Activated naive CD4-positive, alpha-beta T cell treated with anti-CD3 and anti-CD28 coated beads, Interleukin-2, amount 10 ng/mL, durations not matched to agents 7 days and 5 days (primary cell): ENCODE results near the gene EFCAB11.

Experiments used
- CTCF ChIA-PET: fragments of 350-600 bp; sonication (Branson Sonifier 250); formaldehyde crosslinking; loops from one replicate; lab custom pipeline; 2021; ENCODE audit warnings: antibody characterized with exemption; lab: Charles Lee
- DNase-seq: peaks from one replicate; pipeline ENCODE4 v3.0.0-alpha.2; 2020
- H3K27ac Mint-ChIP-seq: one replicate; pipeline ENCODE4 v1.8.0; 2021; ENCODE audit warnings: mild to moderate bottlenecking, moderate library complexity, mixed read lengths
- H3K27me3 Mint-ChIP-seq: one replicate; pipeline ENCODE4 v1.8.0; 2021; ENCODE audit warnings: mild to moderate bottlenecking, mixed read lengths
- H3K36me3 Mint-ChIP-seq: one replicate; pipeline ENCODE4 v1.8.0; 2021; ENCODE audit warnings: mixed read lengths
- H3K4me1 Mint-ChIP-seq: one replicate; pipeline ENCODE4 v1.8.0; 2021; ENCODE audit warnings: mixed read lengths
- H3K4me3 Mint-ChIP-seq: one replicate; pipeline ENCODE4 v1.8.0; 2021; ENCODE audit warnings: mild to moderate bottlenecking, moderate library complexity, mixed read lengths
- H3K9me3 Mint-ChIP-seq: one replicate; pipeline ENCODE4 v1.8.0; 2021; ENCODE audit warnings: mixed read lengths

EFCAB11 gene

DNA sequence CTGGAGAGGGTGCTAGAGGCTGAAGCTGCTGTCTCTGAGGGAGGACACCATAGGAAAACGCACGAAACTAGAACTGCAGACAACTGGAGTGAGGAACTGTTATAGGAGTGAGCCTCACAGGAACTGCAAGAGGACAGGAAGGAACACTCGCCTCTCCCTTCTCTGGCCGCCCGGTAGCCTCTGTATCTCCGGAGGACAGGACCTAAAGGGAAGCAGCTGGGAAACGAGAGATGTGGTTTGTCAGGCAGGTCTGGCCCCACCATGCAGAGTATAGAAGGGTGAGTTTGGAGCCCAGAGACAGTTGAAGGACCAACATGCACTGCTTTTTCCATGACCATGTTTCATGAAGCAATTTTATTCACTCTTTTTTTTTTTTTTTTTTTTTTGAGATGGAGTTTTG lies 127.3 kb downstream of the EFCAB11 start:
- peaks cover 11% of the 10 kb centered on the region for H3K9me3 Mint-ChIP-seq
- CTCF ChIA-PET: no interaction called here
- no peaks in the 10 kb centered on the region for H3K4me1 Mint-ChIP-seq
- H3K27ac Mint-ChIP-seq: no peak overlapping the region
- peaks cover 14% of the 10 kb centered on the region for H3K27me3 Mint-ChIP-seq
- H3K4me3 Mint-ChIP-seq: no peak overlapping the region
- no peaks in the 10 kb centered on the region for H3K36me3 Mint-ChIP-seq
- no peak for DNase-seq

DNA sequence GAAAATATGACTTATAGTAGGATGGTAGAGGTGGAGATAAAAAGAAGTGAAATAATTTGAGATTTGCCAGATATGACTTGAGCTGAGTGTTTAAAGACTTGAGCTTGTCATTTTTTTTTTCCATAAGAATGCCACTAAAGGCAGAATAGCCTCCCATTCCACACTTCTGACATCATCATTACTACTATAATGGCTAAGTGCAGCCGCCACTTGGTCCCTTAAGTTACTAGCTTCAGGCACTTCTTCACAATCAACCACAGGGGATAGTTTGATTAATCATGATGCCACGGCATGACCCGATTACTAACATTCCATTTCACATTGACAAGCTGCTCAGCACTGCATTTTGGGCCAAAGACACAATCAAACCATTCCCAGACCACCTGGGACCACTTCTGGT lies 127.9 kb downstream of the EFCAB11 start:
- H3K9me3 Mint-ChIP-seq: peaks cover 11% of the 10 kb centered on the region
- no peak overlapping the region for H3K4me3 Mint-ChIP-seq
- H3K36me3 Mint-ChIP-seq: no peaks in the 10 kb centered on the region
- H3K27ac Mint-ChIP-seq: no peak overlapping the region
- H3K27me3 Mint-ChIP-seq: peaks cover 10% of the 10 kb centered on the region
- no peaks in the 10 kb centered on the region for H3K4me1 Mint-ChIP-seq
- DNase-seq: no peak
- CTCF ChIA-PET: no interaction called here

DNA sequence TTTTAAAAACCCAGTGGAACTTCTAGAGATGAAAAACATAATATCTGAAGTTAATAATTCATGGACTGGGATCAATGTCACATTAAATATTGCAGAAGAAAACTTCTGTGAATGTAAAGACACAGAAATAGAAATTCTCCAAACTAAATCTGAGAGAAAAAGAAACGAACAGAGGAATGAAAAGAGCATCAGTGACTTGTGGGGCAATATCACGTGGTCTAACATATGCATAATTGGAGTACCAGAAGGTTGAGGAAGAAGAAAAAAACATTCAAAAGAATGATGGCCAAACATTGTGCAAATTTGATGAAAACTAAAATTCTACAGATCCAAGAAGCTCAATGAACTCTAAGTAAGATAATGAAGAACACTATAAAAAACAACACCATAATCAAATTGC lies 130.8 kb downstream of the EFCAB11 start:
- DNase-seq: no peak
- CTCF ChIA-PET: no interaction called here
- Mint-ChIP-seq H3K4me3 (no peak overlapping the region), H3K36me3 (no peaks in the 10 kb centered on the region), H3K9me3 (peaks cover 11% of the 10 kb centered on the region), H3K27me3 (peaks cover 9% of the 10 kb centered on the region), H3K27ac (no peak overlapping the region), H3K4me1 (no peaks in the 10 kb centered on the region)

DNA sequence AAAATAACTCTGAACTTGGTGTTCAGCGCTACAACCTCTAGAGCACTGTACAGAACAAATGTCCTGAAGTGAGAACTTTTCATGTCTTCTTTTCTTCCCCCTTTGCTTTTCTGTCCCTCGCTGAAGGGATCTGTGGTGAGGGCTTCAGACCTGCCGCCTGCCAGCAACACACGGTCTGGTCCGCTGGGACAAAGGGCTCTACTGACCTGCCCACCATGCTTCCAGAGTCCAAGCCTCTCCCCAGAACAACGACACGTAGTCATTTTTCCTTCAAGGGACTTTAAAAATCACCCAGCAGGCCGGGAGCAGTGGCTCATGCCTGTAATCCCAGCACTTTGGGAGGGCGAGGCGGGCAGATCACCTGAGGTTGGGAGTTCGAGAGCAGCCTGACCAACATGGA lies 140.4 kb downstream of the EFCAB11 start:
- CTCF ChIA-PET: no interaction called here
- peaks cover 17% of the 10 kb centered on the region for H3K27me3 Mint-ChIP-seq
- H3K4me3 Mint-ChIP-seq: no peak overlapping the region
- no peaks in the 10 kb centered on the region for H3K4me1 Mint-ChIP-seq
- no peaks in the 10 kb centered on the region for H3K9me3 Mint-ChIP-seq
- DNase-seq: no peak
- H3K36me3 Mint-ChIP-seq: no peaks in the 10 kb centered on the region
- no peak overlapping the region for H3K27ac Mint-ChIP-seq

DNA sequence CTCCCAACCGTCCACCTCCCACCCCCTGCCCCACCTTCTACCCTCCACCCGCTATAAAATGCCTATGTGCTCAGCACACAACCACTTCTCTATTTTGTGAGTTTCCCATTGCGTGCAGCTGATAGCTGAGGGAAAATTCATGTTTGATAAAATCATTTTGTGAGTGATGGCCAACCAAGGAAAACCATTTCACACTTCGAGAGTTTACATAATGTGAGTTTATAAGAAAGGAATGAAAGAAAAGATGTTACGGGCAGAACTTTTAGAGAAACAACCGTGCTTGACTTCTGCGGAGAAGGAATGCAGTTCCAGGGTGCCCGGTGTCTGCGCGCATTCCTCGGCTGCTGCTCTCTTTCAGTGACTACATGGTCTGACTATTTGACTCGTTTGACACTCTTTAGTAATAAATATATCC lies 140.9 kb downstream of the EFCAB11 start:
- no peak for DNase-seq
- H3K27ac Mint-ChIP-seq: no peak overlapping the region

DNA sequence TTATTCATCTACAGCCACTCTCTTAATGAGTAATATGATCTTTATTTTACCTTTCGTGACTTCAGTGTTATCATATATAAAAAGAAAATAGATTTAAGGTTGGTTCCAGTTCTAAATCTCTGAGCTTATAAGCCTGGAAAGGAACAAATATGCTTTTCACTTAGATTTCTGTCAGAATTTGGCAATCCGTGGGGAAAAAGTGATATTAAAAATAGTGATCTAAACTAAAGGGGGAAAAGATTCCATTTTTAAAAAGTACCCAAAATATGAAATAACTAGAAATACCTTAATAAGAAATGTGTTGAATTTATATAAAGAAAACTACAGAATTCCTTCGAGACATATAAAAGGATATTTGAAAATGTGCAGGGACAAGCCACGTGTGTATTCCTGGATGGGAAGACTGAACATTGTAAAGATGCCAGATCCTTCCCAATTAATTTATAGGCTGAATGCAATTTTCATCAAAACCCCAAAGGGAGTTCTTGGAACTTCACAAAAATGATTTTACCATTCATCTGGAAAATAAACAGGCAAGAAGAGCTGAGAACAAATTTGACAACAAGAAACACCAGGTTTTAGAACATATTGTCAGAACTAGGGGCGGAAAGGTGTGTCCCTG lies 142.5 kb downstream of the EFCAB11 start:
- no peaks in the 10 kb centered on the region for H3K9me3 Mint-ChIP-seq
- DNase-seq: no peak
- CTCF ChIA-PET: no interaction called here
- H3K27ac Mint-ChIP-seq: no peak overlapping the region
- H3K4me3 Mint-ChIP-seq: no peak overlapping the region
- no peaks in the 10 kb centered on the region for H3K4me1 Mint-ChIP-seq
- peaks cover 17% of the 10 kb centered on the region for H3K27me3 Mint-ChIP-seq
- H3K36me3 Mint-ChIP-seq: no peaks in the 10 kb centered on the region

More for the DNA sequence above, 140.9 kb downstream of the EFCAB11 start:
- Mint-ChIP-seq H3K9me3 (no peaks in the 10 kb centered on the region), H3K36me3 (no peaks in the 10 kb centered on the region), H3K4me3 (no peak overlapping the region), H3K4me1 (no peaks in the 10 kb centered on the region), H3K27me3 (peaks cover 17% of the 10 kb centered on the region)
- CTCF ChIA-PET: no interaction called here

DNA sequence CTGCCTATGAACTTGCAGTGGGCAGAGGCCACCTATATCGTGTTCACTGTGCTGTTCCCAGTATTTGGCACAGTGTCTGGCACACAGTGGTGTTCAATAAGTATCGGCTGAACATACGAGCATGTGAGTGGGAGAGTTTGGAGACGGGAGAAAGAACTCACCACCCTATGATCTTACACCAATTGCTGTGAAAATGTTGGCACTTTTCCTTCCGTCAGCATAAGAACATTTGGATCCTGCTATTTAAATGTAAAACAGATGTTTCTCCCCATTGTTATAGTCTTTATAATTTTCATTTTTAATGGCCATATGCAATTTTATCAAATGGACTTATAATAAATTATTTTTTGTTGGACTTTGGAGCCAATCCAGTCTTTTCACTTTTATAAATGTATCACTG lies 144.4 kb downstream of the EFCAB11 start:
- DNase-seq: no peak
- CTCF ChIA-PET: interaction anchor here (0.8 kb wide), 1 partner anchor 43 kb away, joined by 5 read pairs; no protein-coding TSS in a partner anchor
- peaks cover 18% of the 10 kb centered on the region for H3K27me3 Mint-ChIP-seq
- no peak overlapping the region for H3K27ac Mint-ChIP-seq
- no peaks in the 10 kb centered on the region for H3K4me1 Mint-ChIP-seq
- H3K36me3 Mint-ChIP-seq: no peaks in the 10 kb centered on the region
- no peak overlapping the region for H3K4me3 Mint-ChIP-seq
- no peaks in the 10 kb centered on the region for H3K9me3 Mint-ChIP-seq

DNA sequence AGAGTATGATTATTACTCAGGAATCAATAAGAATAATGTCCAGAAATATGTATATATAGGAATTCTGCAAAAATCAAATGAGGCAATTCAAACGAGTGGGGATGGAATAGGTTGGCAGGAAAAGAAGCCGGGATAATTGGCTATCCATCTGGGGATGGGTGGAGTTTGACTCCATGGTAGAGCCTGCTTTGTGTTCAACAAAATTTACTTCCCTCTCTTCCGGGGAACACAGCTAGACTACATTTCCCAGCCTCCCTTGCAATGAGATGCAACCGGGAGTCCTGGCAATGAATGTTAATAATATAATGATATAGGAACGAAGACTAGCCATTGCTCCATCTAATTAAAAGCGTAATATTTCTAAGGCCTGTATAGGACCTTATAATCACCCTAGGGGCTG lies 146.6 kb downstream of the EFCAB11 start:
- no peak overlapping the region for H3K4me3 Mint-ChIP-seq
- H3K36me3 Mint-ChIP-seq: no peaks in the 10 kb centered on the region
- CTCF ChIA-PET: no interaction called here
- DNase-seq: no peak
- no peak overlapping the region for H3K27ac Mint-ChIP-seq
- peaks cover 8% of the 10 kb centered on the region for H3K27me3 Mint-ChIP-seq
- no peaks in the 10 kb centered on the region for H3K9me3 Mint-ChIP-seq
- no peaks in the 10 kb centered on the region for H3K4me1 Mint-ChIP-seq

DNA sequence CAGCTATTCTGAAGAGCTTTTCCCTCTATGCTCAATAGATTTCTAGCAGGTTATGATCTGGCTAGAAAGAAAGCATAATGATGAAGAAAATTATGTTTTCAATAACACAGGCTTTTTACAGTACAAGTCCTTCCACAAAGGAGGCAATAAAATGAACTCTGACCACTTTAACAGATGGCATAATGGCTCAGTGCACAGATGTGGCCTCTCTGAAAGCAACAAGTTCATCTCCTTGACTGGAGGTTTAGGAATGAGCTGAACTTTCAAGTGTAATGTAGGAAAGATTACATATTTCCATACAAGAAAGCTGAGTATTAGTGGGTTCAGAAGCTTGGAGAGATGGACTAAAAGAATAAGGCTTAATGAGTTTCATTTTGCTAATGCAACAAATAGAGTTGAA lies 147.4 kb downstream of the EFCAB11 start:
- H3K4me1 Mint-ChIP-seq: no peaks in the 10 kb centered on the region
- no peaks in the 10 kb centered on the region for H3K36me3 Mint-ChIP-seq
- H3K27me3 Mint-ChIP-seq: peaks cover 8% of the 10 kb centered on the region
- no peak overlapping the region for H3K27ac Mint-ChIP-seq
- no peak overlapping the region for H3K4me3 Mint-ChIP-seq
- DNase-seq: no peak
- CTCF ChIA-PET: no interaction called here
- no peaks in the 10 kb centered on the region for H3K9me3 Mint-ChIP-seq

DNA sequence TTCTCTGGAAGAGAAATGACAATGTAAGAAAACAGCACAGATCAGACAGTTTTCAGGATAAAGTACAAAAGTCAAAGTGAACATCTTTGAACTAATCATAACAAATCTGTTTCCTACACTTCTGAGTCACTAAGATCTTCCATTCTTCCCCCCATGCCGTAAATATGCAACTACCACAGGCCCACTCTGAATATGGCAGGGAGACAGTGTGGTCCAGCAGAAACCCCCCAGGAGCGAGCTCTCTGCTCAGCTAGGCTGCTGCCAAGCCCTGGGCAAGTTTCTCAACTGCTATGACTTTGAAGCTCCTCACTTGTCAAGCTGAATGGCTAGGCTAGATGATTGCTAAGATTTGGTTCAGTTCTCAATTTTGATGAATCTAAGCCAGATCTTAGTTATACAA lies 148.1 kb downstream of the EFCAB11 start:
- Mint-ChIP-seq H3K4me1 (no peaks in the 10 kb centered on the region), H3K27ac (no peak overlapping the region), H3K9me3 (no peaks in the 10 kb centered on the region), H3K36me3 (no peaks in the 10 kb centered on the region), H3K4me3 (no peak overlapping the region), H3K27me3 (peaks cover 8% of the 10 kb centered on the region)
- CTCF ChIA-PET: no interaction called here
- DNase-seq: no peak

DNA sequence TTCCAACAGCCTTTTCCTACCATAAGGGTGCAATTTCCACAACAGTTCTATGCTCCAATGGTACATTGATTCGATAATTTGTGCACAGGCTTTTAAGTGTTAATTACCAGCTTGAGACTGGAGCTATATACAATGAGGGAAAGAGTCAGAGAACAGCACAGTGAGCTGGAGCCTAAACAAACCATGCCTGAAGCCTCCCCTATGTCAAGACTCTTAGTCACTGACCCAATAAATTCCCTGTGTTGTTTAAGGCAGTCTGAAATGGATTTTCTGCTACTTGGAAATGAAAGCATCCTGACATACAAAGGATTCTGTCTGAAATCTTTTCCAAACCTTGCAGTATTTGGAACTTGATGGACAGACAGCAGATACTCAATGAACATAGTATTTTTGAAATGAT lies 149.0 kb downstream of the EFCAB11 start:
- Mint-ChIP-seq H3K9me3 (no peaks in the 10 kb centered on the region), H3K36me3 (no peaks in the 10 kb centered on the region), H3K27me3 (peaks cover 7% of the 10 kb centered on the region), H3K27ac (no peak overlapping the region), H3K4me1 (no peaks in the 10 kb centered on the region), H3K4me3 (no peak overlapping the region)
- DNase-seq: no peak
- CTCF ChIA-PET: no interaction called here

DNA sequence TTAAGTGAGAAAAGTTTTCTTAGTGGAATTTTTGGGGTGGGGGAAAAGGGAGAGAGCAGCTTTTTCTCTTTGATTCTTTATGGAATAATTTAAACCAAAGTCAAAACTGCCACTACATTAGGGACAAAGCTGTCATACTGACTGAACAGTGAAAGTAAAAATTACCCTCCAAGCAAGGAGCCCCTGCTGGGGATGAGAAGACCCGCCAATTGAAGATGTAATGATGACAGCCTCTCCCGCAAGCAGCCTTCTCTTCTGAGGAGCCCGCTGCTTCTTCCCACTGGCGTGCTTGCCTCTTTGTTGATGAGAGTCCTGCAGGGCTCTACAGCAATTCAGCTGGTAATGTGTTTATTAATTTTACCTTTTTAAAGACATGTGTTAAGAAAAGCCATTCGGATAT lies 151.0 kb downstream of the EFCAB11 start:
- CTCF ChIA-PET: no interaction called here
- Mint-ChIP-seq H3K27me3 (peaks cover 7% of the 10 kb centered on the region), H3K36me3 (no peaks in the 10 kb centered on the region), H3K4me1 (no peaks in the 10 kb centered on the region), H3K4me3 (no peak overlapping the region), H3K9me3 (no peaks in the 10 kb centered on the region), H3K27ac (no peak overlapping the region)
- DNase-seq: no peak

DNA sequence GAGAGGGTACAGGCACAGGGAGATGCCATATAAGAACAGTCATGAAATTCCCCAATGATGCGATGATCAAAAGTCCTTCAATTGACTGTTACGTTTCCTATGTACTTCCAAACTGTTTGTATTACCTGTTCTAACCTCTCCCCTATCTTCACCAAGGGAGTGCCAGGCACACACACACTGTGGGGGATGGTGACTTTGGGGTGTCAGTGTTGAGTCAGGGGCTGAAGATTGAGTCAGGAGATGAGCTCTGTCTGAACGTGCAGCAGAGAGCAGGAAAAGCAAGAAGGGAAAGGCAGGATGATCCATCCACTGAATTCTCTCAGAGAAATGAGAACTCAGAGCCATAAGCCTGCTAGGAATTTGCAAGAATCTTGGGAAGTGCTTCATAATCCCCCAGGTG lies 153.4 kb downstream of the EFCAB11 start:
- CTCF ChIA-PET: no interaction called here
- no peaks in the 10 kb centered on the region for H3K4me1 Mint-ChIP-seq
- H3K36me3 Mint-ChIP-seq: no peaks in the 10 kb centered on the region
- H3K27me3 Mint-ChIP-seq: peaks cover 7% of the 10 kb centered on the region
- no peak overlapping the region for H3K27ac Mint-ChIP-seq
- no peak overlapping the region for H3K4me3 Mint-ChIP-seq
- DNase-seq: no peak
- no peaks in the 10 kb centered on the region for H3K9me3 Mint-ChIP-seq

DNA sequence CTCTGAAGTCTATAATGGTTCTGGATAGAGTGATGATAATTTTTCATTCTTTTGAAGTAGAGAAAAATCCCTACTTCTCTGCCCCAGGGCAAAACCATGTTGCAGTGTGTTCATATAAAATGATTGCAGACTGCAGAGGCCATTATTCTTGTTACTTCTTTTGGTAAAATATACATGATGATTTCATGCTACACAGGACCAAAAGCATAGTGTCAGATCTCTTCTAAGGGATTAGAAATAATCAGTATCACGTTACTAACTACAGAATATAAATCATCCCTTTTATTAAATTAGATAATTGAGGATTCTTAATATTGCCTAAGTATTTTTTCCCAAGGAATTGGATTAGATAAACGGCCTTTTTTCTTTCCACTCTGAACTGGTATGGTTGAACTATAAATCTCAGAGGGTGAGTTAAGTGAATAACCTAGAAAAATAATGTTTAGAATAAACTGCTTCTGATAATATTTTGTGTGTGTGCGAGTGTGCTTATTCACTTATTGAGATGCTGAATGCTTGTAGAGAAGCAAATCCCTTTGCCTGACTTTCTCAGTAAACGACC lies 156.2 kb downstream of the EFCAB11 start:
- Mint-ChIP-seq H3K4me1 (no peaks in the 10 kb centered on the region), H3K27ac (no peak overlapping the region), H3K36me3 (no peaks in the 10 kb centered on the region), H3K27me3 (peaks cover 4% of the 10 kb centered on the region), H3K9me3 (no peaks in the 10 kb centered on the region), H3K4me3 (no peak overlapping the region)
- DNase-seq: no peak
- CTCF ChIA-PET: no interaction called here

DNA sequence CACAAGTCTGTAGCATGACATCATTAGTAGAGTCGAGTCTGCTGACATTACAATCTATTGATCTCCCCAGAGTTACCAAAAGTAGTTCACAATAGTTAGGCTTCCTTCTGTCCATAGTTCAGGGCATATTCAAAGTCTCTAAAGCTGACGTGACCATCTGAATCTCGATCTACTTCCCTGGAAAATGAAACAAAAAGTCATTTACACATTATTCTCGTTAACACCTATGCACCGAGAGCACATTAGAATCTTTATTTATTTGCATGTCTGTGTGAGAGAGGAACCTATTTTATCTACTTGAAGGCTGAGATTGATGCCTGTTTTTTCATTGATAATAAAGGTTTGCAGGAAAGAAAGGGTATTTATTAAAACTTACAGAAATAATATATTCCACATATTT lies 157.4 kb downstream of the EFCAB11 start:
- Mint-ChIP-seq H3K4me3 (no peak overlapping the region), H3K9me3 (no peaks in the 10 kb centered on the region), H3K36me3 (no peaks in the 10 kb centered on the region), H3K27ac (no peak overlapping the region), H3K27me3 (peaks cover 4% of the 10 kb centered on the region), H3K4me1 (no peaks in the 10 kb centered on the region)
- no peak for DNase-seq
- CTCF ChIA-PET: no interaction called here
